Measurements from ENCODE around the gene RPL14.

The RPL14 gene

DNA sequence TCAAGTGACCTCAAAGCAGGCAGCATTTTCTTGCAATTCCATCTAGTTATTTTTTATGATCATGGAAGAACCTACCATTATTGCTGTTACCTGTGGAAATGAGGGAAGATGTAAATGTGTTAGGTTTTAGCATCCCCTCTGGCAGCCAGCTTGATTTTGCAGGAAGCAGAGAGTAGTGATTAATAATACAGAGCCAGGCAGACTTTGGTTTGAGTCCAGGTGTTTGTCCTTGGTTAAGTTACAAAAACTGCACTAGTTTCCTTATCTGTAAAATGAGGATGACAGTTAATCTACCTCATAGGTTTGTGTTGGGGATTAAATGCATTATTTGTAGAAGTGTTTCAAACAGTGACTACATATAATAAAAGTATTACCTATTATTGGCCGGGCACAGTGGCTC is 60.9 kb downstream of the RPL14 start:
- Histone ChIP-seq H4K20me1 (ENCODE audit: insufficient read depth, low read length, poor library complexity, severe bottlenecking) (no peaks in the 10 kb centered on the region), H3K4me3 (ENCODE audit: low read length, poor library complexity, severe bottlenecking) (no peak overlapping the region), H3K79me2 (ENCODE audit: insufficient read depth, low read length) (no peaks in the 10 kb centered on the region), H3K9me2 (replicated peaks; ENCODE audit: low read depth, low read length) (no peaks in the 10 kb centered on the region), H3K9ac (ENCODE audit: low read depth, low read length, poor library complexity, severe bottlenecking) (no peak overlapping the region), H3F3A (ENCODE audit: low read depth) (no peaks in the 10 kb centered on the region), H3K9me3 (ENCODE audit: insufficient read depth, low read depth, low read length) (no peaks in the 10 kb centered on the region), H2AFZ (ENCODE audit: low read length) (no peak overlapping the region), H3K27me3 (ENCODE audit: insufficient read depth, low read length, poor library complexity, severe bottlenecking) (no peaks in the 10 kb centered on the region), H3K4me2 (ENCODE audit: low read depth, low read length, poor library complexity, severe bottlenecking) (no peak overlapping the region), H3K36me3 (ENCODE audit: insufficient read depth, low read length) (peaks cover 14% of the 10 kb centered on the region; the same call in 1 of the 2 replicates), H3K4me1 (ENCODE audit: insufficient read depth, low read length, poor library complexity, severe bottlenecking) (no peaks in the 10 kb centered on the region)
- TF ChIP-seq EZH2phosphoT487 (IDR thresholded peaks at IDR 0.05; ENCODE audit: borderline replicate concordance), result no peak
- TF ChIP-seq, protein P1, sequence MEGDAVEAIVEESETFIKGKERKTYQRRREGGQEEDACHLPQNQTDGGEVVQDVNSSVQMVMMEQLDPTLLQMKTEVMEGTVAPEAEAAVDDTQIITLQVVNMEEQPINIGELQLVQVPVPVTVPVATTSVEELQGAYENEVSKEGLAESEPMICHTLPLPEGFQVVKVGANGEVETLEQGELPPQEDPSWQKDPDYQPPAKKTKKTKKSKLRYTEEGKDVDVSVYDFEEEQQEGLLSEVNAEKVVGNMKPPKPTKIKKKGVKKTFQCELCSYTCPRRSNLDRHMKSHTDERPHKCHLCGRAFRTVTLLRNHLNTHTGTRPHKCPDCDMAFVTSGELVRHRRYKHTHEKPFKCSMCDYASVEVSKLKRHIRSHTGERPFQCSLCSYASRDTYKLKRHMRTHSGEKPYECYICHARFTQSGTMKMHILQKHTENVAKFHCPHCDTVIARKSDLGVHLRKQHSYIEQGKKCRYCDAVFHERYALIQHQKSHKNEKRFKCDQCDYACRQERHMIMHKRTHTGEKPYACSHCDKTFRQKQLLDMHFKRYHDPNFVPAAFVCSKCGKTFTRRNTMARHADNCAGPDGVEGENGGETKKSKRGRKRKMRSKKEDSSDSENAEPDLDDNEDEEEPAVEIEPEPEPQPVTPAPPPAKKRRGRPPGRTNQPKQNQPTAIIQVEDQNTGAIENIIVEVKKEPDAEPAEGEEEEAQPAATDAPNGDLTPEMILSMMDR (conservative IDR thresholded peaks at IDR 0.05; ENCODE audit: low read length), result no peak

Data from Loucy (cell line).